ENCODE data around the gene MRPS9. TPM values are rescaled to one million over a fixed set of nuclear protein-coding genes. Genes with fewer than 3 reads are reported as not detected.

MRPS9 gene
- total and polyA plus RNA-seq, 9 of the 15 experiments (the other 6 are each of a cell fraction or from before 2014, with no cell fraction given), result 46.2 to 143 (median 65.6) TPM

DNA sequence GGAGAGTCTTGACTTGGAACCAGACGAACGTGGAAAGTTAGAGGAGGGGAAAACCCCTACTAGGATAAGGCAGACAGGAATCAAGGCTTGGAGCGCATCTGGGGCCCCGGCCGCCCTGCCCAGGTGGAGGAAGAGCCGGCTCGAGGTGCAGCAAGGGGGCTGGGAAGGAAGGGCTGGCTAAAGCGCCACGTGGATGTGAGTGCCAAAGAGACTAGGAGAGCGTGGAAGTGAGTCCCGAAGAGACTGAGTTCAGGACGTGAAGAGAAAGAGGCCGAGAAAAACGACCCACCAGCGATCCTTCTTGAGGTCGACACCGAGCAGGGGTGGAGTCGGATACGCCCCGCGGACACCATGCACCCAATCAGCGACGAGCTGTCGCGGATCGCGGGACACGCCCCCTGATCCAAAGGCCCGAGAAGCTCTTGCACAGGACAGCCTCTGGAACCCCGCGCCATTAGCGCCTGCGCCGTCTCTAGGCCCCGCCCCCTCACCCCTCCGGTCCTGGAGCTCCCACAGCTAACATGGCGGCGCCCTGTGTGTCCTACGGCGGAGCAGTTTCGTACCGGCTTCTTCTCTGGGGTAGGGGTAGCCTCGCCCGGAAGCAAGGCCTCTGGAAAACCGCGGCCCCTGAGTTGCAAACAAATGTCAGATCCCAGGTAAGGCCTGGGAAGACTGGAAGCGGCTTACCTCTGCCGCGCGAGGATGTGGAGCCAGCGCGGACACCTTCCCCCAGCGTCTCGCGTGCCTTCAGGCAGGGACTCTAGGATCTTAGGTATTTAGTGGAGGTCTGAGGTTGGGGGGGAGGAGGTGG lies at the start of gene MRPS9 (continued):
- TF ChIP-seq, protein P1, sequence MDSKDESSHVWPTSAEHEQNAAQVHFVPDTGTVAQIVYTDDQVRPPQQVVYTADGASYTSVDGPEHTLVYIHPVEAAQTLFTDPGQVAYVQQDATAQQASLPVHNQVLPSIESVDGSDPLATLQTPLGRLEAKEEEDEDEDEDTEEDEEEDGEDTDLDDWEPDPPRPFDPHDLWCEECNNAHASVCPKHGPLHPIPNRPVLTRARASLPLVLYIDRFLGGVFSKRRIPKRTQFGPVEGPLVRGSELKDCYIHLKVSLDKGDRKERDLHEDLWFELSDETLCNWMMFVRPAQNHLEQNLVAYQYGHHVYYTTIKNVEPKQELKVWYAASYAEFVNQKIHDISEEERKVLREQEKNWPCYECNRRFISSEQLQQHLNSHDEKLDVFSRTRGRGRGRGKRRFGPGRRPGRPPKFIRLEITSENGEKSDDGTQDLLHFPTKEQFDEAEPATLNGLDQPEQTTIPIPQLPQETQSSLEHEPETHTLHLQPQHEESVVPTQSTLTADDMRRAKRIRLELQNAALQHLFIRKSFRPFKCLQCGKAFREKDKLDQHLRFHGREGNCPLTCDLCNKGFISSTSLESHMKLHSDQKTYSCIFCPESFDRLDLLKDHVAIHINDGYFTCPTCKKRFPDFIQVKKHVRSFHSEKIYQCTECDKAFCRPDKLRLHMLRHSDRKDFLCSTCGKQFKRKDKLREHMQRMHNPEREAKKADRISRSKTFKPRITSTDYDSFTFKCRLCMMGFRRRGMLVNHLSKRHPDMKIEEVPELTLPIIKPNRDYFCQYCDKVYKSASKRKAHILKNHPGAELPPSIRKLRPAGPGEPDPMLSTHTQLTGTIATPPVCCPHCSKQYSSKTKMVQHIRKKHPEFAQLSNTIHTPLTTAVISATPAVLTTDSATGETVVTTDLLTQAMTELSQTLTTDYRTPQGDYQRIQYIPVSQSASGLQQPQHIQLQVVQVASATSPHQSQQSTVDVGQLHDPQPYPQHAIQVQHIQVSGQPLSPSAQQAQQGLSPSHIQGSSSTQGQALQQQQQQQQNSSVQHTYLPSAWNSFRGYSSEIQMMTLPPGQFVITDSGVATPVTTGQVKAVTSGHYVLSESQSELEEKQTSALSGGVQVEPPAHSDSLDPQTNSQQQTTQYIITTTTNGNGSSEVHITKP (IDR thresholded peaks at IDR 0.05; ENCODE audit: partially characterized antibody), result peak; percentile 17
- TF ChIP-seq BCL6 (CRISPR knock-in tag; IDR thresholded peaks at IDR 0.05) (no peak), NR1H2 (CRISPR knock-in tag; IDR thresholded peaks at IDR 0.05) (no peak), PML (IDR thresholded peaks at IDR 0.05; ENCODE audit: low read length) (peak; percentile 72), CHD4 (IDR thresholded peaks at IDR 0.05; ENCODE audit: insufficient read depth, insufficient replicate concordance, low read depth, low read length, poor library complexity, severe bottlenecking) (no peak), SOX6 (IDR thresholded peaks at IDR 0.05) (no peak), RB1 (IDR thresholded peaks at IDR 0.05; ENCODE audit: low read depth) (0 out of 2 replicates have a peak, but pooled peaks have one; percentile 46), ZZZ3 (IDR thresholded peaks at IDR 0.05) (no peak), CCNT2 (IDR thresholded peaks at IDR 0.05; ENCODE audit: borderline replicate concordance, extremely low read depth, insufficient read length, low read depth, low read length) (peak; percentile 52), XRCC5 (IDR thresholded peaks at IDR 0.05; ENCODE audit: low read depth, low read length) (peak; percentile 25; the same call in 1 of the 2 replicates), MEIS2 (IDR thresholded peaks at IDR 0.05; ENCODE audit: partially characterized antibody) (peak; percentile 69), SMAD2 (IDR thresholded peaks at IDR 0.05; ENCODE audit: low read depth, low read length) (no peak), DIDO1 (tag; IDR thresholded peaks at IDR 0.05; ENCODE audit: low read depth) (no peak)
- TF ChIP-seq, protein P2, sequence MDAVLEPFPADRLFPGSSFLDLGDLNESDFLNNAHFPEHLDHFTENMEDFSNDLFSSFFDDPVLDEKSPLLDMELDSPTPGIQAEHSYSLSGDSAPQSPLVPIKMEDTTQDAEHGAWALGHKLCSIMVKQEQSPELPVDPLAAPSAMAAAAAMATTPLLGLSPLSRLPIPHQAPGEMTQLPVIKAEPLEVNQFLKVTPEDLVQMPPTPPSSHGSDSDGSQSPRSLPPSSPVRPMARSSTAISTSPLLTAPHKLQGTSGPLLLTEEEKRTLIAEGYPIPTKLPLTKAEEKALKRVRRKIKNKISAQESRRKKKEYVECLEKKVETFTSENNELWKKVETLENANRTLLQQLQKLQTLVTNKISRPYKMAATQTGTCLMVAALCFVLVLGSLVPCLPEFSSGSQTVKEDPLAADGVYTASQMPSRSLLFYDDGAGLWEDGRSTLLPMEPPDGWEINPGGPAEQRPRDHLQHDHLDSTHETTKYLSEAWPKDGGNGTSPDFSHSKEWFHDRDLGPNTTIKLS (IDR thresholded peaks at IDR 0.05; ENCODE audit: borderline replicate concordance, low read depth), result peak; percentile 58; the same call in 1 of the 2 replicates
- TF ChIP-seq, protein P3, sequence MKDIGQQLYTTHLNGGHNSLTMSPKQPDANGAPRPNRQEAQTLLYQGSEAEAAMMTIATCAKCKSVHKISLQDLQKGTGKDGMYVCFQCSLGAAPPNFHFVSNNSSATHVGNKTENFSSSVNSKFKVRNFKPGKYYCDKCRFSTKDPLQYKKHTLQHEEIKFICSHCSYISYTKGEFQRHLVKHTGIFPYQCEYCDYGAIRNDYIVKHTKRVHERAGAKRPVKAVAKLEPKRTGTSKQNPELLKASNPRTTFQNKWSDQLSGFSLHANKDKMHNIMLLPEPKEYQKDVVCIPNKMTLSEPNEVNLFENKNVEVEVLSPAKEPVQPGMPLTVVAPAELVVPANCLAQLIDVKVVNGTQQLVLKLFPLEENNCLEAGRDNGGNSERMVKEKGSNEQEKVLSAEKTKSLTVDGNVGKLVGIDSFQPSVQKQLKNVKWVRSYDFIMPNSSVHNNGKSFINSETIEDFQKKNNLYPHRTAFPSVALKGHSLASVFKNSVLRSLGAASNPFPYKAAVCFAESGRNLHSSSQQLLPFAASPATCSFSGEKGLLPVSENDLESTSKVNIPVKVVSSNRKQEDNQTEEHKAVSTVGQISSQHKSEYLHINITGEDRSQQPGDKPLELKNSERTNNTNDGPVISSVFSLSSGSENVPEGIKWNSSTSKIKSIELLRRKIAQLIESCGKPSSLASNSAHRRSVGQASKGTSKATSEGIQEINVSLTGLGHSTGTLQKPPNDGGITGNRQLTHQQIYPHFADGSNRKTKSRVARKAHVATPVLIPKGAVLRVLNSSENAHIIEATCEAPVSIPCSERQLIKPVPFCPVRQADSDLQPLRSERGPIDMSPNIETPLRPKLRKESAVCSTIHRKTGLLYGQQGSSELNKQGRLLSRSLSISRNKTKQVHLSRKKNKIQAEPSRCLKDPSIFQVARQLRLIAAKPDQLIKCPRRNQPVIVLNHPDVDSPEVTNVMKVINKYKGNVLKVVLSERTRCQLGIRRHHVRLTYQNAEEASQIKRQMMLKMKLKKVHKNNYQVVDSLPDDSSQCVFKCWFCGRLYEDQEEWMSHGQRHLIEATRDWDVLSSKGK (CRISPR knock-in tag; IDR thresholded peaks at IDR 0.05), result no peak
- TF ChIP-seq, protein P4, sequence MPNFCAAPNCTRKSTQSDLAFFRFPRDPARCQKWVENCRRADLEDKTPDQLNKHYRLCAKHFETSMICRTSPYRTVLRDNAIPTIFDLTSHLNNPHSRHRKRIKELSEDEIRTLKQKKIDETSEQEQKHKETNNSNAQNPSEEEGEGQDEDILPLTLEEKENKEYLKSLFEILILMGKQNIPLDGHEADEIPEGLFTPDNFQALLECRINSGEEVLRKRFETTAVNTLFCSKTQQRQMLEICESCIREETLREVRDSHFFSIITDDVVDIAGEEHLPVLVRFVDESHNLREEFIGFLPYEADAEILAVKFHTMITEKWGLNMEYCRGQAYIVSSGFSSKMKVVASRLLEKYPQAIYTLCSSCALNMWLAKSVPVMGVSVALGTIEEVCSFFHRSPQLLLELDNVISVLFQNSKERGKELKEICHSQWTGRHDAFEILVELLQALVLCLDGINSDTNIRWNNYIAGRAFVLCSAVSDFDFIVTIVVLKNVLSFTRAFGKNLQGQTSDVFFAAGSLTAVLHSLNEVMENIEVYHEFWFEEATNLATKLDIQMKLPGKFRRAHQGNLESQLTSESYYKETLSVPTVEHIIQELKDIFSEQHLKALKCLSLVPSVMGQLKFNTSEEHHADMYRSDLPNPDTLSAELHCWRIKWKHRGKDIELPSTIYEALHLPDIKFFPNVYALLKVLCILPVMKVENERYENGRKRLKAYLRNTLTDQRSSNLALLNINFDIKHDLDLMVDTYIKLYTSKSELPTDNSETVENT (CRISPR knock-in tag; IDR thresholded peaks at IDR 0.05), result 0 out of 2 replicates have a peak, but pooled peaks have one; percentile 13

Data from K562 (cell line).